ENCODE data around the gene GCN1. TPM values are rescaled to one million over a fixed set of nuclear protein-coding genes. Genes with fewer than 3 reads are reported as not detected.

Gene GCN1
- total RNA-seq, 1 donor from 2014 or later, result 92.3 TPM

GRCh38 chr12:120157678-120158077 lies 36.8 kb downstream of the GCN1 start:
- H3K27ac Mint-ChIP-seq (ENCODE audit: unreplicated experiment), result no peak overlapping the region
- H3K4me1 Mint-ChIP-seq (ENCODE audit: low read depth), result no peaks in the 10 kb centered on the region
- no peaks in the 10 kb centered on the region for H3K9me3 Mint-ChIP-seq (ENCODE audit: low read depth)
- H3K36me3 Mint-ChIP-seq (ENCODE audit: low read depth), result peaks cover 60% of the 10 kb centered on the region
- no peak for DNase-seq (ENCODE audit: low spot score)
- TF ChIP-seq, protein P1, sequence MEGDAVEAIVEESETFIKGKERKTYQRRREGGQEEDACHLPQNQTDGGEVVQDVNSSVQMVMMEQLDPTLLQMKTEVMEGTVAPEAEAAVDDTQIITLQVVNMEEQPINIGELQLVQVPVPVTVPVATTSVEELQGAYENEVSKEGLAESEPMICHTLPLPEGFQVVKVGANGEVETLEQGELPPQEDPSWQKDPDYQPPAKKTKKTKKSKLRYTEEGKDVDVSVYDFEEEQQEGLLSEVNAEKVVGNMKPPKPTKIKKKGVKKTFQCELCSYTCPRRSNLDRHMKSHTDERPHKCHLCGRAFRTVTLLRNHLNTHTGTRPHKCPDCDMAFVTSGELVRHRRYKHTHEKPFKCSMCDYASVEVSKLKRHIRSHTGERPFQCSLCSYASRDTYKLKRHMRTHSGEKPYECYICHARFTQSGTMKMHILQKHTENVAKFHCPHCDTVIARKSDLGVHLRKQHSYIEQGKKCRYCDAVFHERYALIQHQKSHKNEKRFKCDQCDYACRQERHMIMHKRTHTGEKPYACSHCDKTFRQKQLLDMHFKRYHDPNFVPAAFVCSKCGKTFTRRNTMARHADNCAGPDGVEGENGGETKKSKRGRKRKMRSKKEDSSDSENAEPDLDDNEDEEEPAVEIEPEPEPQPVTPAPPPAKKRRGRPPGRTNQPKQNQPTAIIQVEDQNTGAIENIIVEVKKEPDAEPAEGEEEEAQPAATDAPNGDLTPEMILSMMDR (IDR thresholded peaks at IDR 0.05), result no peak
- H3K4me3 Mint-ChIP-seq (ENCODE audit: unreplicated experiment), result no peak overlapping the region
- H3K27me3 Mint-ChIP-seq (ENCODE audit: low read depth), result no peaks in the 10 kb centered on the region

DNA sequence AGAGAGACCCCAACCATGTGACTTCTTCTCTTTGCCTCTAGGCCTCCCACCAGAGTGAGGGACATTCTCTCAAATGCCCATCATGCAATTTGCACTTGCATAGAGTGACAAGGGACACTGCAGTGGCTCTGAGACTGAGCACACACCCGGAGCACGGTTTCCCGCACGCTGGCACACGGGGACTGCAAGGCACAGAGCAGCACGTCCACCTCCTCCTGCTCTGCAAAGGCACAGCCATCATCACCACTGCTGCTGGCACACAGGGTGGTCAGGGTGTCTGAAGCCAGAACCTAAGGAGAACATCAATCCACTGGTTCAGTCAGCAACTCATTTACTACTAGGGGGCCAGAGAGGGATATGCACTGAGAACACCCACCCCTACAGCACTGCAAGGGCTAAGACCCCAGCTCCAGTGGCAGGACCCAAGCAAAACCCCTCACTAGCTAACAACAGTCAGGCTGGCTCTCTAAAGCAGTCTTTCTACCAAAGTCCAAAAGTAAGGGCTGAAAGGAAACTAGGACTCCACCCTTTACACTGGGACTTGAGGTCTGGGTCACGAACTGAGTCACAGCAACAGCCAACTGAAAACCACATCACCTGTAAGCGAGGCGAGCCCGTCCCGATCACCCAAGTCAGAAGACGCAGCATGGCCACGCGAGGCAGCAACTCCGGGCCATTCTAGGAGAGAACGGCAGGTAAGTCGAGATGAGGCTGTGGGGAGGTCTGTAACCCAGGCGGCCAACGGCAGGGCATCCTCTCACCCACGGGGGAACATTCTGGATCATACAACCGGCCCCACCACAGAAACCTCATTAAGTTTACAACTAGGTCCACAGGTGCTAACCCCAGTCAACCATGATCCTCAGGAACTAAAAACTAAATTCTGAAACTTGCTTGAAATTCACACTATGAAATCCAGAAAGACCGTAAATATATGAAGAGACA lies 37.9 kb downstream of the GCN1 start:
- H3K36me3 Mint-ChIP-seq (ENCODE audit: low read depth), result peaks cover 54% of the 10 kb centered on the region
- H3K9me3 Mint-ChIP-seq (ENCODE audit: low read depth), result no peaks in the 10 kb centered on the region
- H3K27ac Mint-ChIP-seq (ENCODE audit: unreplicated experiment), result no peak overlapping the region
- no peak overlapping the region for H3K4me3 Mint-ChIP-seq (ENCODE audit: unreplicated experiment)
- H3K4me1 Mint-ChIP-seq (ENCODE audit: low read depth), result no peaks in the 10 kb centered on the region
- TF ChIP-seq, protein P1 (IDR thresholded peaks at IDR 0.05), result no peak
- no peak for DNase-seq (ENCODE audit: low spot score)
- H3K27me3 Mint-ChIP-seq (ENCODE audit: low read depth), result no peaks in the 10 kb centered on the region

DNA sequence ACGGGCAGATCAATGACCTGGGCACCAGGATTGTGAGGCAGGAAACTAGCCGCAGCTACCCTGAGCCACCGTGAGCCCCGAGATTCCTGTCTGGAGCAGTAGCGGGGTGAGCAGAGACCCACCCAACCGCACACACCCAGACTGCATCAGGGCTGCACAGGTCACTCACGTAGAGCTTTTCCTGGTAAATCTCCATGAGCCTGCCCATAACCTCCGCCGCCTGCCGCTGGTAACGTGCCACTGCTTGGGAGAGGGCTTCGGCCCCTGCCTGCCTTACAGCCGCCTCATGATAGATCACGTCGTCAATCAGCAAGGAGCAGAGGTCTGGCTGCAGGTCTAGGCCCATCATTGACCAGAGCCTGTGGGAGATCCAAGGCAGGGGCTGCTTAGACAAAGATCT lies 39.4 kb downstream of the GCN1 start:
- TF ChIP-seq, protein P1 (IDR thresholded peaks at IDR 0.05), result no peak
- no peak for DNase-seq (ENCODE audit: low spot score)
- Mint-ChIP-seq H3K4me1 (ENCODE audit: low read depth) (no peaks in the 10 kb centered on the region), H3K27ac (ENCODE audit: unreplicated experiment) (no peak overlapping the region), H3K27me3 (ENCODE audit: low read depth) (no peaks in the 10 kb centered on the region), H3K9me3 (ENCODE audit: low read depth) (no peaks in the 10 kb centered on the region), H3K4me3 (ENCODE audit: unreplicated experiment) (no peak overlapping the region), H3K36me3 (ENCODE audit: low read depth) (peaks cover 42% of the 10 kb centered on the region)

DNA sequence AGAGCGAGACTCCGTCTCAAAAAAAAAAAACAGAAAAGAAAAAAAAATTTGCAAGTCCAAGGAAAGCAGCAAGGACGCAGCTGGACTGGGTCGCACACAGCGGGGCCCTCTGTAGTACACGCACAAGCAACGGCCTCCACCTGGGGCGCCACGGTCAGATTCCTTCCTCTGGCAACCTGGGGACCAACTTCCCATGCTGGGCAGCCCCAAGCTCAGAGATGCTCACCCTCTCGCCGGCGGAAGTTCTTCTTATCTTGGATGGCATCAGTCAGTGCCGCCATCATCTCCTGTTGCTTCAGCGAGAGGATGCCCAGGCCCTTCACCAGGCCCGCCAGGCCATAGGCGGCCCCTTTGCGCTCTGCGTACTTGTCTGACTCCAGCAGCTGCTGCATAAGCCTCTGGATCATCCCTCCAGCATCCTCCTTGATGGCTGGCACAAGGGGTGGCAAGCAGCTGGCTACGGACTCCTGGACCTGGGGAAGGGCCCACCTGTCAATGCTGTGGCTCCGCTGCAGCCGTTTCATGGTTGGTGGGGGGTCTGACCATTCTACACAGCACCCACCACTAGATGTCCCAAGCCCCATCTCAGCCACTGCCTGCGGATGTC lies 43.5 kb downstream of the GCN1 start:
- Mint-ChIP-seq H3K4me1 (ENCODE audit: low read depth) (no peaks in the 10 kb centered on the region), H3K27me3 (ENCODE audit: low read depth) (no peaks in the 10 kb centered on the region), H3K9me3 (ENCODE audit: low read depth) (no peaks in the 10 kb centered on the region), H3K4me3 (ENCODE audit: unreplicated experiment) (no peak overlapping the region), H3K27ac (ENCODE audit: unreplicated experiment) (no peak overlapping the region), H3K36me3 (ENCODE audit: low read depth) (peaks cover 41% of the 10 kb centered on the region)
- no peak for DNase-seq (ENCODE audit: low spot score)
- TF ChIP-seq, protein P1 (IDR thresholded peaks at IDR 0.05), result no peak

- Mint-ChIP-seq H3K27me3 (ENCODE audit: low read depth) (no peaks in the 10 kb centered on the region), H3K4me3 (ENCODE audit: unreplicated experiment) (no peak overlapping the region), H3K36me3 (ENCODE audit: low read depth) (peaks cover 43% of the 10 kb centered on the region), H3K4me1 (ENCODE audit: low read depth) (no peaks in the 10 kb centered on the region), H3K27ac (ENCODE audit: unreplicated experiment) (no peak overlapping the region), H3K9me3 (ENCODE audit: low read depth) (no peaks in the 10 kb centered on the region)
- DNase-seq (ENCODE audit: low spot score), result no peak
- TF ChIP-seq, protein P1 (IDR thresholded peaks at IDR 0.05), result no peak
Observed at GRCh38 chr12:120148011-120148410, 46.5 kb downstream of the GCN1 start.
